Neural cell (in vitro differentiated cells): ENCODE results near the gene MAP7D2.

Experiments used
- EP300 ChIP-seq: fragments of 450-650 bp; conservative IDR thresholded peaks from 2 replicates; pipeline ENCODE4 v1.6.1; 2014; ENCODE audit warnings: antibody characterized with exemption, mild to moderate bottlenecking, moderate library complexity; ENCODE audit not compliant: poor library complexity, severe bottlenecking
- EZH2 ChIP-seq: fragments of 200-600, 300-800 bp; shearing (Covaris generic), sonication (generic); IDR thresholded peaks from 2 replicates; pipeline ENCODE4 v1.6.1; 2014; ENCODE audit warnings: antibody characterized with exemption, low read length, borderline replicate concordance, mild to moderate bottlenecking; ENCODE audit not compliant: insufficient read depth, poor library complexity, severe bottlenecking
- POLR2AphosphoS5 ChIP-seq: IDR thresholded peaks from 2 replicates; pipeline ENCODE4 v1.6.1; 2012
- TAF1 ChIP-seq: IDR thresholded peaks from 2 replicates; pipeline ENCODE4 v1.6.1; 2012; ENCODE audit warnings: low read depth
- TF ChIP-seq, protein P1 (sequence below): fragments of 450-650 bp; IDR thresholded peaks from 2 replicates; pipeline ENCODE4 v1.5.1; 2014; ENCODE audit warnings: antibody characterized with exemption, mild to moderate bottlenecking, moderate library complexity; ENCODE audit not compliant: poor library complexity, severe bottlenecking

- no peak for TF ChIP-seq EP300
- no peak for TF ChIP-seq EZH2
- TF ChIP-seq, protein P1, sequence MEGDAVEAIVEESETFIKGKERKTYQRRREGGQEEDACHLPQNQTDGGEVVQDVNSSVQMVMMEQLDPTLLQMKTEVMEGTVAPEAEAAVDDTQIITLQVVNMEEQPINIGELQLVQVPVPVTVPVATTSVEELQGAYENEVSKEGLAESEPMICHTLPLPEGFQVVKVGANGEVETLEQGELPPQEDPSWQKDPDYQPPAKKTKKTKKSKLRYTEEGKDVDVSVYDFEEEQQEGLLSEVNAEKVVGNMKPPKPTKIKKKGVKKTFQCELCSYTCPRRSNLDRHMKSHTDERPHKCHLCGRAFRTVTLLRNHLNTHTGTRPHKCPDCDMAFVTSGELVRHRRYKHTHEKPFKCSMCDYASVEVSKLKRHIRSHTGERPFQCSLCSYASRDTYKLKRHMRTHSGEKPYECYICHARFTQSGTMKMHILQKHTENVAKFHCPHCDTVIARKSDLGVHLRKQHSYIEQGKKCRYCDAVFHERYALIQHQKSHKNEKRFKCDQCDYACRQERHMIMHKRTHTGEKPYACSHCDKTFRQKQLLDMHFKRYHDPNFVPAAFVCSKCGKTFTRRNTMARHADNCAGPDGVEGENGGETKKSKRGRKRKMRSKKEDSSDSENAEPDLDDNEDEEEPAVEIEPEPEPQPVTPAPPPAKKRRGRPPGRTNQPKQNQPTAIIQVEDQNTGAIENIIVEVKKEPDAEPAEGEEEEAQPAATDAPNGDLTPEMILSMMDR: no peak
- TF ChIP-seq POLR2AphosphoS5: no peak
- TF ChIP-seq TAF1: no peak
Measured at GRCh38 chrX:20111271-20111670, 5.4 kb downstream of the MAP7D2 start.
